A549 (cell line): ENCODE data around the gene KRT16. TPM values are rescaled to one million over a fixed set of nuclear protein-coding genes. Genes with fewer than 3 reads are reported as not detected.
A peak's percentile ranks its signal among the peaks of the same experiment; 100 is the strongest.

Experiments used
- ATAC-seq, 2 experiments: fragments of 200-7000 bp in 1 of 2; fragments of >200 bp in 1 of 2; cut with Nextera tagmentation in 1 of 2; cut with Tn5 transposase in 1 of 2; 3 replicates each; pipeline versions ENCODE4 v1.8.0 to v1.9.1; 2018 to 2020; ENCODE audit warnings: mild to moderate bottlenecking in 1 of 2, moderate library complexity in 1 of 2
- CTCF ChIA-PET: fragments of 300-600 bp; sonication (Branson Sonifier 250); formaldehyde crosslinking; extraction: SDS; loops from one replicate; lab custom pipeline; 2021; ENCODE audit warnings: antibody characterized with exemption, inconsistent platforms; lab: Yijun Ruan, JAX
- POLR2A ChIA-PET: fragments of 350-600 bp; formaldehyde crosslinking; extraction: SDS; loops from one replicate; lab custom pipeline; 2021; ENCODE audit warnings: antibody characterized with exemption, inconsistent platforms; lab: Yijun Ruan, JAX
- DNase-seq, 2 experiments: peaks; one replicate each; pipeline versions ENCODE4 v3.0.0 to v3.0.0-alpha.2; 2011 to 2016; ENCODE audit warnings: low read depth in 1 of 2, low spot score in 1 of 2
- FAIRE-seq: peaks from 2 replicates; lab custom pipeline; 2011; peaks lifted over from hg19 to GRCh38; lab: Jason Lieb, UNC
- H3K27ac ChIP-seq, 2 experiments: fragments of >200 bp; sonication (Bioruptor Twin); formaldehyde crosslinking; 3 replicates each; pipeline ENCODE4 v1.5.1; 2016 to 2017
- H3K4me1 ChIP-seq: fragments of >200 bp; sonication (Bioruptor Twin); formaldehyde crosslinking; 3 replicates; pipeline ENCODE4 v1.6.1; 2016
- H3K4me2 ChIP-seq: fragments of >200 bp; sonication (Bioruptor Twin); formaldehyde crosslinking; 3 replicates; pipeline ENCODE4 v1.6.1; 2016
- H3K4me3 ChIP-seq: fragments of >200 bp; sonication (Bioruptor Twin); formaldehyde crosslinking; 3 replicates; pipeline ENCODE4 v1.5.1; 2016
- H3K9me3 ChIP-seq: fragments of >200 bp; sonication (Bioruptor Twin); formaldehyde crosslinking; 3 replicates; pipeline ENCODE4 v1.6.1; 2016
- CBX2 ChIP-seq: fragments of 200-600 bp; sonication (generic); IDR thresholded peaks from 2 replicates; pipeline ENCODE4 v1.6.1; 2016; ENCODE audit warnings: low read depth, mild to moderate bottlenecking, borderline replicate concordance
- CTCF ChIP-seq: fragments of >200 bp; sonication (Bioruptor Twin); formaldehyde crosslinking; IDR thresholded peaks from 3 replicates; pipeline ENCODE4 v1.5.1; 2016
- EHF ChIP-seq: fragments of 250-450 bp; sonication (Bioruptor Pico); IDR thresholded peaks from 2 replicates; pipeline ENCODE4 v1.5.0; 2020; ENCODE audit warnings: mild to moderate bottlenecking
- ELK1 ChIP-seq: fragments of 150-350 bp; IDR thresholded peaks from 2 replicates; pipeline ENCODE4 v1.6.1; 2014; ENCODE audit warnings: low read depth, mild to moderate bottlenecking, low read length
- ESRRA ChIP-seq: fragments of 150-350 bp; IDR thresholded peaks from 2 replicates; pipeline ENCODE4 v1.6.1; 2014; ENCODE audit warnings: mild to moderate bottlenecking, low read length, borderline replicate concordance
- FOSB ChIP-seq: fragments of 250-450 bp; sonication (Bioruptor Pico); IDR thresholded peaks from 2 replicates; pipeline ENCODE4 v1.5.0; 2020; ENCODE audit warnings: mild to moderate bottlenecking, moderate library complexity
- FOSL2 ChIP-seq, 2 experiments: fragments of 450-650 bp in 1 of 2; fragments of >200 bp in 1 of 2; sonication (Bioruptor Twin) in 1 of 2; formaldehyde crosslinking; IDR thresholded peaks; 2 replicates each; pipeline versions ENCODE4 v1.5.0 to v1.6.1; 2016 to 2020; ENCODE audit warnings: mild to moderate bottlenecking in 1 of 2, moderate library complexity in 1 of 2
- GATA3 ChIP-seq: IDR thresholded peaks from 2 replicates; pipeline ENCODE4 v1.6.1; 2012; ENCODE audit warnings: borderline replicate concordance
- HES2 ChIP-seq: fragments of >200 bp; sonication (Bioruptor Twin); formaldehyde crosslinking; IDR thresholded peaks from 2 replicates; pipeline ENCODE4 v1.6.1; 2016
- JUNB ChIP-seq: fragments of >200 bp; sonication (Bioruptor Twin); formaldehyde crosslinking; IDR thresholded peaks from 2 replicates; pipeline ENCODE4 v1.6.1; 2016
- MAX ChIP-seq: IDR thresholded peaks from 2 replicates; pipeline ENCODE4 v1.6.1; 2012
- MAZ ChIP-seq: fragments of 150-350 bp; IDR thresholded peaks from 2 replicates; pipeline ENCODE4 v1.6.1; 2014; ENCODE audit warnings: antibody characterized with exemption, low read depth, low read length, borderline replicate concordance
- NFE2L2 ChIP-seq: fragments of 150-350 bp; conservative IDR thresholded peaks from 2 replicates; pipeline ENCODE4 v1.6.1; 2014; ENCODE audit warnings: low read length
- NR3C1 ChIP-seq: fragments of >200 bp; sonication (Bioruptor Twin); formaldehyde crosslinking; IDR thresholded peaks from 3 replicates; pipeline ENCODE4 v1.6.1; 2017
- PHF8 ChIP-seq: fragments of 200-600 bp; sonication (generic); IDR thresholded peaks from 2 replicates; pipeline ENCODE4 v1.6.1; 2016; ENCODE audit warnings: low read depth, mild to moderate bottlenecking, antibody characterized with exemption, moderate library complexity, borderline replicate concordance
- POLR2AphosphoS2 ChIP-seq: conservative IDR thresholded peaks from 2 replicates; pipeline ENCODE4 v1.6.1; 2012; ENCODE audit warnings: low read length, improper control_type of control experiment, inconsistent platforms
- REST ChIP-seq: fragments of 200-600 bp; sonication (generic); IDR thresholded peaks from 2 replicates; pipeline ENCODE4 v1.6.1; 2016; ENCODE audit warnings: antibody characterized with exemption, mild to moderate bottlenecking, moderate library complexity
- RFX5 ChIP-seq: fragments of 450-650 bp; IDR thresholded peaks from 2 replicates; pipeline ENCODE4 v1.7.1; 2014; ENCODE audit warnings: antibody characterized with exemption, mild to moderate bottlenecking, moderate library complexity
- TP53 ChIP-seq: fragments of 250-450 bp; sonication (Bioruptor Pico); IDR thresholded peaks from 2 replicates; pipeline ENCODE4 v1.5.0; 2021; ENCODE audit warnings: mild to moderate bottlenecking, moderate library complexity
- ZFP36 ChIP-seq: fragments of 450-650 bp; IDR thresholded peaks from 2 replicates; pipeline ENCODE4 v1.6.1; 2014; ENCODE audit warnings: borderline replicate concordance; ENCODE audit not compliant: partially characterized antibody
- ZSCAN20 ChIP-seq: fragments of 250-450 bp; sonication (Bioruptor Pico); IDR thresholded peaks from 2 replicates; pipeline ENCODE4 v1.8.0; 2022; ENCODE audit warnings: mild to moderate bottlenecking, moderate library complexity
- WGBS: methylation state at CpG from one replicate; pipeline ENCODE4 v1.1.6; 2017; ENCODE audit errors: missing lambda C conversion rate; 5-methylcytosine and 5-hydroxymethylcytosine counted together
- polyA plus RNA-seq, 4 experiments: library from polyadenylated mRNA; depleted of rRNA in 3 of 4; stranded (reverse); fragments of >200 nt; fragmentation: RNase III in 1 of 4; extraction: RNeasy Plus Mini Kit Qiagen cat#74134 plus additional on column Dnase treatment in 1 of 4; gene quantifications; 2 replicates in 3 of 4; 3 replicates in 1 of 4; pipeline ENCODE4 v1.2.3, GENCODE V29; 2011 to 2017

The KRT16 gene
- polyA plus RNA-seq, 2 of the 4 experiments (the other 2 are of a cell fraction): 0.28 TPM; not detected in 1

- FAIRE-seq (no peak), DNase-seq (no peak), ATAC-seq (peak in 1 of 2 experiments; percentile 9; a peak in 2 of 6 replicates)
- POLR2A ChIA-PET: interaction anchor here (0.6 kb wide), 1 partner anchor 750 kb away, joined by 3 read pairs; no protein-coding TSS in a partner anchor
- CTCF ChIA-PET: interaction anchor here (0.5 to 20.9 kb wide), 7 partner anchors 8 to 1290 kb away, joined by 3 to 678 read pairs (median 4); no protein-coding TSS in a partner anchor
- WGBS: 91% methylated on average over 15 of the region's 16 CpGs
- Histone ChIP-seq H3K4me2 (no peak overlapping the region), H3K27ac (peak overlapping the region in 1 of 2 experiments; percentile 55; a peak in 3 of 6 replicates), H3K9me3 (no peaks in the 10 kb centered on the region), H3K4me1 (peaks cover 33% of the 10 kb centered on the region), H3K4me3 (no peak overlapping the region)
- TF ChIP-seq PHF8: no peak
- no peak for TF ChIP-seq ZSCAN20 (CRISPR knock-in tag)
- TF ChIP-seq REST: no peak
- TF ChIP-seq CTCF: no peak
- TF ChIP-seq ELK1: no peak
These were observed 43.9 kb upstream of the KRT16 start for GRCh38 chr17:41656249-41657023.

- Histone ChIP-seq H3K4me3 (no peak overlapping the region), H3K4me2 (no peak overlapping the region; the same call in 2 of the 3 replicates), H3K9me3 (no peaks in the 10 kb centered on the region), H3K4me1 (peaks cover 38% of the 10 kb centered on the region), H3K27ac (peak overlapping the region; percentile 43 to 55; a peak in 4 of 6 replicates)
- ChIA-PET CTCF (interaction anchor here (0.5 to 20.9 kb wide), 7 partner anchors 9 to 1289 kb away, joined by 3 to 678 read pairs (median 4); no protein-coding TSS in a partner anchor), POLR2A (interaction anchor here (0.5 to 0.6 kb wide), 2 partner anchors 76 to 749 kb away, joined by 3 read pairs; no protein-coding TSS in a partner anchor)
- DNase-seq (peak in 1 of 2 experiments; percentile 51), ATAC-seq (peak in 1 of 2 experiments; percentile 28; a peak in 3 of 6 replicates), FAIRE-seq (no peak)
- 57% methylated on average over 17 of the region's 18 CpGs for WGBS
- no peak for TF ChIP-seq MAX
- TF ChIP-seq CBX2: no peak
- no peak for TF ChIP-seq RFX5
- no peak for TF ChIP-seq JUNB
- TF ChIP-seq NR3C1: no peak
- no peak for TF ChIP-seq NFE2L2
- no peak for TF ChIP-seq HES2
- no peak for TF ChIP-seq POLR2AphosphoS2
- TF ChIP-seq ZFP36: no peak
- TF ChIP-seq FOSL2 (IDR thresholded peaks at IDR 0.05): no peak
- no peak for TF ChIP-seq FOSL2 (CRISPR knock-in tag; IDR thresholded peaks at IDR 0.05)
- no peak for TF ChIP-seq EHF
- no peak for TF ChIP-seq CTCF
- no peak for TF ChIP-seq ESRRA
- no peak for TF ChIP-seq MAZ
- TF ChIP-seq ELK1: no peak
- TF ChIP-seq TP53 (CRISPR knock-in tag): no peak
- TF ChIP-seq GATA3: no peak
- TF ChIP-seq FOSB: no peak
These were observed 43.1 kb upstream of the KRT16 start for GRCh38 chr17:41655611-41656111.
